HEK293T (cell line): ENCODE measurements around the gene DNAAF9.

Experiments used
- FOXA1 ChIP-seq: fragments of 450-650 bp; IDR thresholded peaks from 2 replicates; pipeline ENCODE4 v1.6.1; 2016; ENCODE audit warnings: mild to moderate bottlenecking
- FOXM1 ChIP-seq: fragments of 450-650 bp; IDR thresholded peaks from 2 replicates; pipeline ENCODE4 v1.6.1; 2017; ENCODE audit warnings: mild to moderate bottlenecking, borderline replicate concordance

- TF ChIP-seq FOXM1 = no peak
- TF ChIP-seq FOXA1 = no peak
Measured at GRCh38 chr20:3364323-3365013, 43.0 kb downstream of the DNAAF9 start.
